Skin of body (tissue), 2 donors: ENCODE measurements around the gene LRRC10. TPM values are rescaled to one million over a fixed set of nuclear protein-coding genes. Genes with fewer than 3 reads are reported as not detected.

Experiments
- DNase-seq: peaks from one replicate; lab custom pipeline; 2025; lab: John Stamatoyannopoulos, UW
- total RNA-seq: library from RNA; depleted of rRNA; stranded (reverse); fragments of >200 nt; gene quantifications from one replicate; pipeline ENCODE4 v1.2.3, GENCODE V29; 2014

The LRRC10 gene
- total RNA-seq, result 0.10 TPM

- no peak for DNase-seq
These were observed at the start of gene LRRC10 for GRCh38 chr12:69610729-69611128. TSS of gene LRRC10 (minus strand) at chr12:69610907. CDS start at chr12:69610838, 69 bp downstream.

- DNase-seq, result no peak
These were observed 49.6 kb upstream of the LRRC10 start for GRCh38 chr12:69660164-69660863.

- DNase-seq, result no peak
These were observed 47.5 kb upstream of the LRRC10 start for GRCh38 chr12:69658203-69658602.

GRCh38 chr12:69657376-69658137 is 46.9 kb upstream of the LRRC10 start:
- DNase-seq, result no peak

GRCh38 chr12:69655616-69656340 is 45.1 kb upstream of the LRRC10 start:
- DNase-seq, result peak; percentile 53

- no peak for DNase-seq
These were observed 43.0 kb upstream of the LRRC10 start for GRCh38 chr12:69653703-69654102.

GRCh38 chr12:69651922-69652321 is 41.2 kb upstream of the LRRC10 start:
- DNase-seq, result no peak

- no peak for DNase-seq
These were observed 38.8 kb upstream of the LRRC10 start for GRCh38 chr12:69649529-69649928.

- DNase-seq, result no peak
These were observed 37.8 kb upstream of the LRRC10 start for GRCh38 chr12:69648476-69648875.

GRCh38 chr12:69647178-69647577 is 36.5 kb upstream of the LRRC10 start:
- no peak for DNase-seq

GRCh38 chr12:69645031-69645430 is 34.3 kb upstream of the LRRC10 start:
- peak; percentile 14 for DNase-seq

GRCh38 chr12:69644511-69644910 is 33.8 kb upstream of the LRRC10 start:
- DNase-seq, result peak; percentile 55

GRCh38 chr12:69642531-69642930 is 31.8 kb upstream of the LRRC10 start:
- DNase-seq, result no peak

- DNase-seq, result no peak
These were observed 30.8 kb upstream of the LRRC10 start for GRCh38 chr12:69641546-69641945.

GRCh38 chr12:69639400-69640016 is 28.8 kb upstream of the LRRC10 start:
- DNase-seq, result peak; percentile 25

GRCh38 chr12:69633061-69633460 is 22.4 kb upstream of the LRRC10 start:
- no peak for DNase-seq

- no peak for DNase-seq
These were observed 19.5 kb upstream of the LRRC10 start for GRCh38 chr12:69630191-69630590.

- no peak for DNase-seq
These were observed 16.8 kb upstream of the LRRC10 start for GRCh38 chr12:69627501-69627900.

GRCh38 chr12:69623970-69624369 is 13.3 kb upstream of the LRRC10 start:
- DNase-seq, result no peak

- DNase-seq, result no peak
These were observed 10.8 kb upstream of the LRRC10 start for GRCh38 chr12:69621551-69621950.

- no peak for DNase-seq
These were observed 10.2 kb upstream of the LRRC10 start for GRCh38 chr12:69620921-69621320.

GRCh38 chr12:69620077-69620476 is 9.4 kb upstream of the LRRC10 start:
- DNase-seq, result no peak
